H9 (cell line): ENCODE measurements around the gene TMEM106C. TPM values are rescaled to one million over a fixed set of nuclear protein-coding genes. Genes with fewer than 3 reads are reported as not detected.

ENCODE experiments used
- DNase-seq: peaks from one replicate; pipeline ENCODE4 v3.0.0-alpha.2; 2017
- H2AFZ ChIP-seq: one replicate; pipeline ENCODE4 v1.6.1; 2013; ENCODE audit warnings: mild to moderate bottlenecking, low read length, control low read depth, moderate library complexity
- H2AK5ac ChIP-seq: 2 replicates; pipeline ENCODE4 v1.6.1; 2013; ENCODE audit warnings: low read length, control low read depth, mixed read lengths; ENCODE audit not compliant: insufficient read length
- H2BK120ac ChIP-seq: one replicate; pipeline ENCODE4 v1.6.1; 2013; ENCODE audit warnings: low read depth, mild to moderate bottlenecking, low read length, control low read depth, inconsistent platforms; ENCODE audit not compliant: poor library complexity, severe bottlenecking
- H2BK12ac ChIP-seq: 2 replicates; pipeline ENCODE4 v1.6.1; 2013; ENCODE audit warnings: low read length, control low read depth, mixed read lengths, low read depth; ENCODE audit not compliant: insufficient read length
- H2BK15ac ChIP-seq: 2 replicates; pipeline ENCODE4 v1.6.1; 2013; ENCODE audit warnings: low read depth, low read length, control low read depth
- H2BK20ac ChIP-seq: one replicate; pipeline ENCODE4 v1.6.1; 2013; ENCODE audit warnings: low read depth, mild to moderate bottlenecking, low read length, control low read depth, inconsistent platforms; ENCODE audit not compliant: poor library complexity, severe bottlenecking
- H2BK5ac ChIP-seq: 2 replicates; pipeline ENCODE4 v1.6.1; 2013; ENCODE audit warnings: low read length, control low read depth, mixed read lengths; ENCODE audit not compliant: insufficient read length
- H3K14ac ChIP-seq: 2 replicates; pipeline ENCODE4 v1.6.1; 2013; ENCODE audit warnings: low read length, control low read depth; ENCODE audit not compliant: insufficient read depth
- H3K18ac ChIP-seq: 2 replicates; pipeline ENCODE4 v1.6.1; 2013; ENCODE audit warnings: low read depth, mild to moderate bottlenecking, mixed read lengths, low read length, control low read depth; ENCODE audit not compliant: insufficient read length
- H3K23ac ChIP-seq: 2 replicates; pipeline ENCODE4 v1.6.1; 2013; ENCODE audit warnings: low read length, control low read depth, mixed read lengths, low read depth; ENCODE audit not compliant: insufficient read length
- H3K23me2 ChIP-seq: 2 replicates; pipeline ENCODE4 v1.6.1; 2013; ENCODE audit warnings: low read depth, mild to moderate bottlenecking, mixed read lengths, low read length, control low read depth; ENCODE audit not compliant: insufficient read length, poor library complexity, severe bottlenecking
- H3K27ac ChIP-seq: 2 replicates; pipeline ENCODE4 v1.5.1; 2013; ENCODE audit warnings: low read length, control low read depth, mixed read lengths, low read depth; ENCODE audit not compliant: insufficient read length
- H3K27me3 ChIP-seq: 2 replicates; pipeline ENCODE4 v1.6.1; 2013; ENCODE audit warnings: low read length, control low read depth, inconsistent platforms; ENCODE audit not compliant: insufficient read depth
- H3K4ac ChIP-seq: 2 replicates; pipeline ENCODE4 v1.6.1; 2013; ENCODE audit warnings: low read depth, mild to moderate bottlenecking, control low read depth, inconsistent platforms, low read length, moderate library complexity
- H3K4me1 ChIP-seq: 2 replicates; pipeline ENCODE4 v1.6.1; 2013; ENCODE audit warnings: low read length, control low read depth, inconsistent platforms; ENCODE audit not compliant: insufficient read depth
- H3K4me2 ChIP-seq: 2 replicates; pipeline ENCODE4 v1.6.1; 2013; ENCODE audit warnings: low read length, control low read depth, mixed read lengths; ENCODE audit not compliant: insufficient read length, insufficient read depth
- H3K56ac ChIP-seq: 2 replicates; pipeline ENCODE4 v1.6.1; 2013; ENCODE audit warnings: low read depth, mild to moderate bottlenecking, mixed read lengths, low read length, control low read depth; ENCODE audit not compliant: insufficient read length
- H3K79me1 ChIP-seq: 2 replicates; pipeline ENCODE4 v1.6.1; 2013; ENCODE audit warnings: low read depth, mild to moderate bottlenecking, moderate library complexity, low read length, control low read depth, inconsistent platforms; ENCODE audit not compliant: insufficient read depth, poor library complexity, severe bottlenecking
- H3K79me2 ChIP-seq: 2 replicates; pipeline ENCODE4 v1.6.1; 2013; ENCODE audit warnings: low read length, control low read depth, inconsistent platforms; ENCODE audit not compliant: insufficient read depth
- H3K9ac ChIP-seq: 2 replicates; pipeline ENCODE4 v1.6.1; 2013; ENCODE audit warnings: low read length, control low read depth, mixed read lengths; ENCODE audit not compliant: insufficient read length; ENCODE audit errors: extremely low read depth
- H3K9me3 ChIP-seq: one replicate; pipeline ENCODE4 v1.6.1; 2013; ENCODE audit warnings: low read depth, low read length, inconsistent platforms; ENCODE audit not compliant: control insufficient read depth
- H3T11ph ChIP-seq: one replicate; pipeline ENCODE4 v1.6.1; 2013; ENCODE audit warnings: mild to moderate bottlenecking, low read length, control low read depth, inconsistent platforms
- H4K20me1 ChIP-seq: one replicate; pipeline ENCODE4 v1.6.1; 2013; ENCODE audit not compliant: control insufficient read depth, insufficient read length, insufficient read depth
- H4K5ac ChIP-seq: 2 replicates; pipeline ENCODE4 v1.6.1; 2013; ENCODE audit warnings: low read depth, mild to moderate bottlenecking, mixed read lengths, low read length, control low read depth; ENCODE audit not compliant: insufficient read length
- H4K8ac ChIP-seq: replicated peaks from 2 replicates; pipeline ENCODE4 v1.6.1; 2013; ENCODE audit warnings: low read length, control low read depth, mixed read lengths, low read depth; ENCODE audit not compliant: insufficient read length
- H4K91ac ChIP-seq: 2 replicates; pipeline ENCODE4 v1.6.1; 2013; ENCODE audit warnings: low read depth, mild to moderate bottlenecking, moderate library complexity, mixed read lengths, low read length, control low read depth; ENCODE audit not compliant: insufficient read length
- H3K27ac Mint-ChIP-seq, 3 experiments: 2 replicates in 2 of 3; 3 replicates in 1 of 3; pipeline ENCODE4 v1.8.0; 2020 to 2021; ENCODE audit warnings: mixed read lengths in 3 of 3, mild to moderate bottlenecking in 1 of 3, moderate library complexity in 1 of 3
- H3K27me3 Mint-ChIP-seq: 2 replicates; pipeline ENCODE4 v1.8.0; 2021; ENCODE audit warnings: low read depth, mild to moderate bottlenecking, moderate library complexity, mixed read lengths
- H3K36me3 Mint-ChIP-seq, 3 experiments: 2 replicates in 2 of 3; 3 replicates in 1 of 3; pipeline ENCODE4 v1.8.0; 2020 to 2021; ENCODE audit warnings: low read depth in 3 of 3, mixed read lengths in 3 of 3; ENCODE audit not compliant: insufficient read depth in 1 of 3
- H3K4me1 Mint-ChIP-seq, 2 experiments: 2 replicates each; pipeline ENCODE4 v1.8.0; 2020; ENCODE audit warnings: mixed read lengths in 2 of 2
- H3K4me3 Mint-ChIP-seq, 2 experiments: 2 replicates in 1 of 2; 3 replicates in 1 of 2; pipeline ENCODE4 v1.8.0; 2020 to 2021; ENCODE audit warnings: mild to moderate bottlenecking in 2 of 2, mixed read lengths in 2 of 2, moderate library complexity in 1 of 2
- H3K9me3 Mint-ChIP-seq, 2 experiments: 2 replicates in 1 of 2; 3 replicates in 1 of 2; pipeline ENCODE4 v1.8.0; 2020; ENCODE audit warnings: mild to moderate bottlenecking in 2 of 2, mixed read lengths in 2 of 2, moderate library complexity in 1 of 2
- WGBS: extraction: QIAGEN DNeasy Blood & Tissue Kit; methylation state at CpG from one replicate; pipeline ENCODE4 v1.1.7; 2013; ENCODE audit warnings: missing lambda C conversion rate, low lambda C conversion rate, mixed read lengths; ENCODE audit not compliant: insufficient read length; ENCODE audit errors: extremely low coverage; 5-methylcytosine and 5-hydroxymethylcytosine counted together
- total RNA-seq: library from RNA; stranded (reverse); gene quantifications from 2 replicates; pipeline ENCODE4 v1.2.1, GENCODE V29; 2021
- TF ChIP-seq, protein P1 (sequence below): fragments of 200-600 bp; sonication (generic); conservative IDR thresholded peaks from 3 replicates; pipeline ENCODE4 v1.8.0; 2021; ENCODE audit warnings: antibody characterized with exemption, mild to moderate bottlenecking

Gene TMEM106C
- total RNA-seq, 1 experiment from 2014 or later: 43.7 TPM

DNA sequence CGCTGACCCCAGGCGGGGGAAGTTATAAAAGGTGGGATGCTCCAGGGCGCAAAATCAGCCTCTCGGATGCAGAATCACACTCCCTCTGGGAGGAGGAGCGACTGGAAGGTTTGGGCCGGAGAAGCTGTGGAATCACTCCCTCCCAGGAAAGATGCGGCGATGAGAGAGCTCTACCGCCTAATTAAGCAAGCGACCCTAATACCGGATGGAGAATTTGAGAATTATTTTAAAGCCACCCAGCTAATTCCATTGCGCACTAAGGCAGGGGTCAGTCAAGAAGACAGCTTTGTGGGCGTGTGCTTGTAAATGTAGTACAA is 39.0 kb downstream of the TMEM106C start:
- Histone ChIP-seq H2BK15ac (no peak overlapping the region), H3K18ac (no peak overlapping the region), H3K79me1 (no peaks in the 10 kb centered on the region), H3K4me2 (peak overlapping the region; percentile 69), H4K91ac (no peak overlapping the region), H2BK12ac (no peak overlapping the region), H2BK20ac (no peak overlapping the region), H3K23ac (no peak overlapping the region), H2AK5ac (no peak overlapping the region), H3K9ac (no peak overlapping the region), H3K4ac (no peak overlapping the region), H2BK120ac (no peak overlapping the region), H4K8ac (no peak overlapping the region), H3K27me3 (peaks cover 80% of the 10 kb centered on the region), H3K23me2 (peaks cover 31% of the 10 kb centered on the region), H3K79me2 (no peaks in the 10 kb centered on the region), H4K5ac (no peak overlapping the region), H4K20me1 (peaks cover 3% of the 10 kb centered on the region), H3K56ac (no peak overlapping the region), H3K27ac (no peak overlapping the region), H3K9me3 (no peaks in the 10 kb centered on the region), H3K4me1 (peaks cover 3% of the 10 kb centered on the region), H2AFZ (no peak overlapping the region), H2BK5ac (no peak overlapping the region), H3T11ph (no peak overlapping the region), H3K14ac (no peak overlapping the region)
- no peak for DNase-seq
- peak overlapping the region; percentile 54 to 86 for H3K4me3 Mint-ChIP-seq
- peaks cover 0 to 2% of the 10 kb centered on the region in 2 experiments; a peak in 2 of 5 replicates for H3K9me3 Mint-ChIP-seq
- no peaks in the 10 kb centered on the region for H3K36me3 Mint-ChIP-seq
- TF ChIP-seq, protein P1, sequence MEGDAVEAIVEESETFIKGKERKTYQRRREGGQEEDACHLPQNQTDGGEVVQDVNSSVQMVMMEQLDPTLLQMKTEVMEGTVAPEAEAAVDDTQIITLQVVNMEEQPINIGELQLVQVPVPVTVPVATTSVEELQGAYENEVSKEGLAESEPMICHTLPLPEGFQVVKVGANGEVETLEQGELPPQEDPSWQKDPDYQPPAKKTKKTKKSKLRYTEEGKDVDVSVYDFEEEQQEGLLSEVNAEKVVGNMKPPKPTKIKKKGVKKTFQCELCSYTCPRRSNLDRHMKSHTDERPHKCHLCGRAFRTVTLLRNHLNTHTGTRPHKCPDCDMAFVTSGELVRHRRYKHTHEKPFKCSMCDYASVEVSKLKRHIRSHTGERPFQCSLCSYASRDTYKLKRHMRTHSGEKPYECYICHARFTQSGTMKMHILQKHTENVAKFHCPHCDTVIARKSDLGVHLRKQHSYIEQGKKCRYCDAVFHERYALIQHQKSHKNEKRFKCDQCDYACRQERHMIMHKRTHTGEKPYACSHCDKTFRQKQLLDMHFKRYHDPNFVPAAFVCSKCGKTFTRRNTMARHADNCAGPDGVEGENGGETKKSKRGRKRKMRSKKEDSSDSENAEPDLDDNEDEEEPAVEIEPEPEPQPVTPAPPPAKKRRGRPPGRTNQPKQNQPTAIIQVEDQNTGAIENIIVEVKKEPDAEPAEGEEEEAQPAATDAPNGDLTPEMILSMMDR: no peak
- H3K27ac Mint-ChIP-seq: no peak overlapping the region
- peaks cover 53 to 60% of the 10 kb centered on the region in 2 experiments for H3K4me1 Mint-ChIP-seq
- peaks cover 99% of the 10 kb centered on the region for H3K27me3 Mint-ChIP-seq
- WGBS: no CpG with 5 or more reads among the region's 13 CpGs
